ENCODE data around the gene NR4A1.
"Not testable (repeated sequence)": the region's sequence is repeated elsewhere in the genome, so short reads cannot be mapped to it uniquely, and the experiment has no call there.

The NR4A1 gene

GRCh38 chr12:52091869-52092268 lies 40.6 kb downstream of the NR4A1 start:
- no peak overlapping the region for H3K4me3 ChIP-seq (ENCODE audit: low read depth, low read length)
- no peak for TF ChIP-seq CTCF (IDR thresholded peaks at IDR 0.05; ENCODE audit: control insufficient read depth, extremely low read depth, insufficient read depth)
- DNase-seq (ENCODE audit: low read depth) = no peak

DNA sequence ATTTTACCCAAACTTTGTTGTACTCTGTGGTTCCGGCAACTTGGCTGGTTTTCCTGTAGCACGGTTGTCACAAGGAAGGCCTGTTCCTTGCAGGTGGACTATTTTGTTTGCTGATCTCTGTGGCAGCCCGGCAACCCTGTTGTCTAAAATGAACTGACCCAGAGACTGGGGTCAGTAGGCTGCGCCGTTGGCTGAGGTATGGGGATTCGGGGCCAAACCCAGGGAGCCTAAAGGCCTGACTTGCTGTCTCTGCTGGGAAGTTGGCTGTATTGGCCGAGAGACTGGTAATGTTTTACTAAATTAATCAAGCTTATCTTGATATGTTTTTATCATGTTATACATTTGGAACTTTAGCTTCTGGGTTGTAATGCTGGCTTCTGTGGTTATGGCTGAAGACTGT lies 42.1 kb downstream of the NR4A1 start:
- H3K4me3 ChIP-seq (ENCODE audit: low read depth, low read length) = no peak overlapping the region
- peak; percentile 71 for DNase-seq (ENCODE audit: low read depth)
- TF ChIP-seq CTCF (IDR thresholded peaks at IDR 0.05; ENCODE audit: control insufficient read depth, extremely low read depth, insufficient read depth) = no peak

DNA sequence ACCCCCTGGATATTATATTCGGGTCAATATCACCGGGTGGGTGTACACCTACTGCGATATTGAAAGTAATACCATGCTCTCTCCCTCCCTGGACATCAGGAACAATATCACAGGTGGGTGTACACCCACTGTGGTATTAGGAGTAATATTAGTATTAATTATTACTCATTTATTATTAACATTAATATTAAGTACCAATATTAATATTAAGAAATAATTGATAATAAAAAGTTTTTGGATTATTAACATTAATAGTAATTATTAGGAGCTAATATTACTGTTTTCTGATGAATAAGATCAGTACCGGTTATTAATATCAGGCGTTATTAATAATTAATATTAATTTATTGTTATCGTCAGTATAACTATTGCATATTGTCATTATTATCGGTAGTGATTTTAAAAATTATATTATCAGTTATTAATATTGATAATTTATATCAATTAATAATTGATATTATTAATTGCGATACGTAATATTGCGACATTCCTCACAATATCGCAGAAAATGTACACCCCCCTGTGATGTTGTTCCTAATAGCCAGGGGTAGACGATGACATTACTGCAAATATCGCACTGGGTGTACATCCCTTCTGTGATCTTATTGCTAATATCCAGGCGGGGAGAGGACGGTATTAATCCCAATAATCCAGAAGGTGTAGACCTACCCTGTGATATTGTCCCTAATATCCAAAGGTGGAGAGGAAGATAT lies 45.2 kb downstream of the NR4A1 start:
- no peak for TF ChIP-seq CTCF (IDR thresholded peaks at IDR 0.05; ENCODE audit: control insufficient read depth, extremely low read depth, insufficient read depth)
- DNase-seq (ENCODE audit: low read depth) = no peak
- H3K4me3 ChIP-seq (ENCODE audit: low read depth, low read length) = no peak overlapping the region

- DNase-seq (ENCODE audit: low read depth) = no peak
- no peak overlapping the region for H3K4me3 ChIP-seq (ENCODE audit: low read depth, low read length)
- no peak for TF ChIP-seq CTCF (IDR thresholded peaks at IDR 0.05; ENCODE audit: control insufficient read depth, extremely low read depth, insufficient read depth)
These were observed 45.9 kb downstream of the NR4A1 start for GRCh38 chr12:52097045-52097666.

DNA sequence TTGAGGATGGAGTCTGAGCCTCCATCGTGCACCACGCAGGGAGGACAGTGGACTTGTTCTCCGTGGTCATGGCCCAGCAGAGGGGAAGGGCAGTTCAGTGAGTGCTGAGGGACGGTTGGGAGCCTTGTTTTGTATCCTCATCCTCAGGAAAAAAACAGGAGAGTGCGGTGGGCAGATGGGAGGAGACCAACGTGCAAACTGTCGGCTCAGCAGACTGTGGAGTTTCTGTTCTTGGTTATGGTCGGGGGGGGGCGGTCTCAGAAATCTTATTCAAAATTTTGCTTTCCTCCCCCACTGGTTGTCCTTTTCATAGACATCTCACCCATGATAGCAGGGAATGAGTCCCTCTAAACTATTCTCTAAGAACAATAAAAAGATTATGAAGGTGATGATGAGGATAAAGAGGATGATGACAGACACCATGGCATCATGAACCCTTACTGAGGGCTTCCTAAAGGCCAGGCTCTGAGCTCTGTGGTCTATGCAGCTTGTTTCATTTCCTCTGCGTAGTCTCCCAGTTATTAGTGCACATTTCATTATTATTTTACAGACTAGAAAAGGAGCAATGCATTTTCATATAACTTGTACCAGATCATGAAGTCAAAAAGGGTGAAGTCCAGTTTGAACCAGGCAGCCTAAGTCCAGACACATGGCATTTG lies 53.3 kb downstream of the NR4A1 start:
- not testable (repeated sequence) for H3K4me3 ChIP-seq (ENCODE audit: low read depth, low read length); DNase-seq (ENCODE audit: low read depth)

Data from LNCaP clone FGC (cell line).